Fibroblast of skin of back (primary cell): Measurements from ENCODE around the gene FOXO1.

ENCODE experiments used
- DNase-seq: peaks from one replicate; pipeline ENCODE4 v3.0.0-alpha.2; 2013

Gene FOXO1

GRCh38 chr13:40604135-40604534 lies 62.3 kb downstream of the FOXO1 start:
- no peak for DNase-seq

GRCh38 chr13:40600149-40600751 lies 66.2 kb downstream of the FOXO1 start:
- DNase-seq: no peak

GRCh38 chr13:40599747-40600146 lies 66.7 kb downstream of the FOXO1 start:
- DNase-seq: no peak

GRCh38 chr13:40599124-40599523 lies 67.3 kb downstream of the FOXO1 start:
- DNase-seq: no peak

GRCh38 chr13:40598569-40598968 lies 67.9 kb downstream of the FOXO1 start:
- no peak for DNase-seq

- DNase-seq: no peak
Observed at GRCh38 chr13:40597735-40598365, 68.6 kb downstream of the FOXO1 start.

- no peak for DNase-seq
Observed at GRCh38 chr13:40596484-40596883, 70.0 kb downstream of the FOXO1 start.

- DNase-seq: no peak
Observed at GRCh38 chr13:40595693-40596092, 70.7 kb downstream of the FOXO1 start.

GRCh38 chr13:40592035-40592434 lies 74.4 kb downstream of the FOXO1 start:
- no peak for DNase-seq

GRCh38 chr13:40591091-40591490 lies 75.3 kb downstream of the FOXO1 start:
- DNase-seq: no peak

- DNase-seq: no peak
Observed at GRCh38 chr13:40590112-40590862, 76.2 kb downstream of the FOXO1 start.

- peak; percentile 69 for DNase-seq
Observed at GRCh38 chr13:40589285-40590109, 76.9 kb downstream of the FOXO1 start.

GRCh38 chr13:40588101-40588500 lies 78.3 kb downstream of the FOXO1 start:
- no peak for DNase-seq

GRCh38 chr13:40586886-40587565 lies 79.4 kb downstream of the FOXO1 start:
- no peak for DNase-seq

GRCh38 chr13:40585911-40586471 lies 80.5 kb downstream of the FOXO1 start:
- no peak for DNase-seq

GRCh38 chr13:40583738-40584137 lies 82.7 kb downstream of the FOXO1 start:
- no peak for DNase-seq

- no peak for DNase-seq
Observed at GRCh38 chr13:40582531-40582930, 83.9 kb downstream of the FOXO1 start.

- DNase-seq: no peak
Observed at GRCh38 chr13:40581277-40581579, 85.2 kb downstream of the FOXO1 start.

- DNase-seq: no peak
Observed at GRCh38 chr13:40580566-40581276, 85.7 kb downstream of the FOXO1 start.

- no peak for DNase-seq
Observed at GRCh38 chr13:40579535-40579934, 86.9 kb downstream of the FOXO1 start.

- DNase-seq: no peak
Observed at GRCh38 chr13:40578055-40578454, 88.4 kb downstream of the FOXO1 start.

GRCh38 chr13:40576369-40576768 lies 90.1 kb downstream of the FOXO1 start:
- DNase-seq: no peak
